Stimulated activated naive CD8-positive, alpha-beta T cell treated with anti-CD3 and anti-CD28 coated beads, Interleukin-15, Interleukin-2, amounts not matched to agents 100 ng/mL and 50 ng/mL, for 24 hours (primary cell): Measurements from ENCODE around the gene CRAMP1.
"Not testable (repeated sequence)": the region's sequence is repeated elsewhere in the genome, so short reads cannot be mapped to it uniquely, and the experiment has no call there.

ENCODE experiments used
- H3K27ac Mint-ChIP-seq: one replicate; pipeline ENCODE4 v1.8.0; 2021; ENCODE audit warnings: mild to moderate bottlenecking, mixed read lengths
- H3K27me3 Mint-ChIP-seq: one replicate; pipeline ENCODE4 v1.8.0; 2021; ENCODE audit warnings: mixed read lengths
- H3K36me3 Mint-ChIP-seq: one replicate; pipeline ENCODE4 v1.8.0; 2021; ENCODE audit warnings: low read depth, mixed read lengths
- H3K4me1 Mint-ChIP-seq: one replicate; pipeline ENCODE4 v1.8.0; 2021; ENCODE audit warnings: low read depth, mixed read lengths
- H3K4me3 Mint-ChIP-seq: one replicate; pipeline ENCODE4 v1.8.0; 2021; ENCODE audit warnings: mild to moderate bottlenecking, mixed read lengths
- H3K9me3 Mint-ChIP-seq: one replicate; pipeline ENCODE4 v1.8.0; 2021; ENCODE audit warnings: mixed read lengths

The CRAMP1 gene

GRCh38 chr16:1708768-1709180, 96.6 kb downstream of the CRAMP1 start:
- H3K27ac Mint-ChIP-seq: no peak overlapping the region
- H3K27me3 Mint-ChIP-seq: no peaks in the 10 kb centered on the region
- H3K4me1 Mint-ChIP-seq: peaks cover 51% of the 10 kb centered on the region
- peak overlapping the region; percentile 19 for H3K4me3 Mint-ChIP-seq
- H3K36me3 Mint-ChIP-seq: no peaks in the 10 kb centered on the region
- H3K9me3 Mint-ChIP-seq: no peaks in the 10 kb centered on the region

- H3K9me3 Mint-ChIP-seq: no peaks in the 10 kb centered on the region
- no peak overlapping the region for H3K4me3 Mint-ChIP-seq
- peak overlapping the region; percentile 26 for H3K27ac Mint-ChIP-seq
- no peaks in the 10 kb centered on the region for H3K27me3 Mint-ChIP-seq
- H3K4me1 Mint-ChIP-seq: peaks cover 53% of the 10 kb centered on the region
- no peaks in the 10 kb centered on the region for H3K36me3 Mint-ChIP-seq
These were observed 97.2 kb downstream of the CRAMP1 start for GRCh38 chr16:1709356-1709755.

- Mint-ChIP-seq H3K27me3 (no peaks in the 10 kb centered on the region), H3K36me3 (peaks cover 4% of the 10 kb centered on the region), H3K27ac (peak overlapping the region; percentile 52), H3K4me1 (peaks cover 46% of the 10 kb centered on the region), H3K4me3 (no peak overlapping the region), H3K9me3 (no peaks in the 10 kb centered on the region)
These were observed 98.8 kb downstream of the CRAMP1 start for GRCh38 chr16:1710811-1711507.

- Mint-ChIP-seq H3K4me3 (no peak overlapping the region), H3K27ac (peak overlapping the region; percentile 3), H3K36me3 (peaks cover 4% of the 10 kb centered on the region), H3K4me1 (peaks cover 46% of the 10 kb centered on the region), H3K27me3 (no peaks in the 10 kb centered on the region), H3K9me3 (no peaks in the 10 kb centered on the region)
These were observed 100.7 kb downstream of the CRAMP1 start for GRCh38 chr16:1712791-1713261.

- Mint-ChIP-seq H3K4me3 (no peak overlapping the region), H3K27me3 (no peaks in the 10 kb centered on the region), H3K9me3 (no peaks in the 10 kb centered on the region), H3K27ac (peak overlapping the region; percentile 3), H3K36me3 (peaks cover 4% of the 10 kb centered on the region), H3K4me1 (peaks cover 42% of the 10 kb centered on the region)
These were observed 101.2 kb downstream of the CRAMP1 start for GRCh38 chr16:1713331-1713730.

GRCh38 chr16:1713933-1714332, 101.8 kb downstream of the CRAMP1 start:
- H3K36me3 Mint-ChIP-seq: peaks cover 4% of the 10 kb centered on the region

GRCh38 chr16:1715220-1715619, 103.1 kb downstream of the CRAMP1 start:
- Mint-ChIP-seq H3K4me1 (peaks cover 45% of the 10 kb centered on the region), H3K27me3 (no peaks in the 10 kb centered on the region), H3K4me3 (no peak overlapping the region), H3K36me3 (peaks cover 4% of the 10 kb centered on the region), H3K9me3 (no peaks in the 10 kb centered on the region), H3K27ac (no peak overlapping the region)

More at GRCh38 chr16:1713933-1714332, 101.8 kb downstream of the CRAMP1 start:
- no peaks in the 10 kb centered on the region for H3K9me3 Mint-ChIP-seq
- peaks cover 42% of the 10 kb centered on the region for H3K4me1 Mint-ChIP-seq
- H3K27me3 Mint-ChIP-seq: no peaks in the 10 kb centered on the region
- no peak overlapping the region for H3K4me3 Mint-ChIP-seq
- no peak overlapping the region for H3K27ac Mint-ChIP-seq

GRCh38 chr16:1718236-1718635, 106.1 kb downstream of the CRAMP1 start:
- H3K27me3 Mint-ChIP-seq, H3K27ac Mint-ChIP-seq, H3K36me3 Mint-ChIP-seq, H3K4me3 Mint-ChIP-seq, H3K9me3 Mint-ChIP-seq: not testable (repeated sequence)
- peaks cover 59% of the 10 kb centered on the region for H3K4me1 Mint-ChIP-seq

GRCh38 chr16:1719559-1720229, 107.5 kb downstream of the CRAMP1 start:
- H3K27ac Mint-ChIP-seq, H3K4me3 Mint-ChIP-seq, H3K9me3 Mint-ChIP-seq, H3K27me3 Mint-ChIP-seq, H3K36me3 Mint-ChIP-seq: not testable (repeated sequence)
- H3K4me1 Mint-ChIP-seq: peaks cover 51% of the 10 kb centered on the region

- H3K36me3 Mint-ChIP-seq: peaks cover 9% of the 10 kb centered on the region
These were observed 109.2 kb downstream of the CRAMP1 start for GRCh38 chr16:1721372-1721771.

GRCh38 chr16:1723450-1724147, 111.4 kb downstream of the CRAMP1 start:
- Mint-ChIP-seq H3K4me1 (peaks cover 43% of the 10 kb centered on the region), H3K36me3 (peaks cover 20% of the 10 kb centered on the region), H3K27ac (no peak overlapping the region), H3K27me3 (no peaks in the 10 kb centered on the region), H3K4me3 (no peak overlapping the region), H3K9me3 (no peaks in the 10 kb centered on the region)

More at GRCh38 chr16:1721372-1721771, 109.2 kb downstream of the CRAMP1 start:
- no peak overlapping the region for H3K4me3 Mint-ChIP-seq
- H3K27me3 Mint-ChIP-seq: no peaks in the 10 kb centered on the region
- no peak overlapping the region for H3K27ac Mint-ChIP-seq
- H3K9me3 Mint-ChIP-seq: no peaks in the 10 kb centered on the region
- peaks cover 51% of the 10 kb centered on the region for H3K4me1 Mint-ChIP-seq

- peaks cover 34% of the 10 kb centered on the region for H3K4me1 Mint-ChIP-seq
- no peaks in the 10 kb centered on the region for H3K27me3 Mint-ChIP-seq
- no peaks in the 10 kb centered on the region for H3K9me3 Mint-ChIP-seq
- no peak overlapping the region for H3K27ac Mint-ChIP-seq
- peaks cover 24% of the 10 kb centered on the region for H3K36me3 Mint-ChIP-seq
- H3K4me3 Mint-ChIP-seq: no peak overlapping the region
These were observed 112.3 kb downstream of the CRAMP1 start for GRCh38 chr16:1724491-1724890.

GRCh38 chr16:1726661-1727502, 114.7 kb downstream of the CRAMP1 start:
- no peak overlapping the region for H3K4me3 Mint-ChIP-seq
- H3K4me1 Mint-ChIP-seq: peaks cover 19% of the 10 kb centered on the region
- no peak overlapping the region for H3K27ac Mint-ChIP-seq
- no peaks in the 10 kb centered on the region for H3K27me3 Mint-ChIP-seq
- H3K36me3 Mint-ChIP-seq: peaks cover 24% of the 10 kb centered on the region
- H3K9me3 Mint-ChIP-seq: no peaks in the 10 kb centered on the region
